Measurements from ENCODE around the gene CAMTA1. TPM values are rescaled to one million over a fixed set of nuclear protein-coding genes. Genes with fewer than 3 reads are reported as not detected.
"Not testable (repeated sequence)": the region's sequence is repeated elsewhere in the genome, so short reads cannot be mapped to it uniquely, and the experiment has no call there.

Gene CAMTA1
- polyA plus RNA-seq, 1 of the 3 experiments (the other 2 are of a cell fraction) = 63.1 TPM

GRCh38 chr1:6831366-6831765, 46.1 kb downstream of the CAMTA1 start (continued):
- TF ChIP-seq, protein P1, sequence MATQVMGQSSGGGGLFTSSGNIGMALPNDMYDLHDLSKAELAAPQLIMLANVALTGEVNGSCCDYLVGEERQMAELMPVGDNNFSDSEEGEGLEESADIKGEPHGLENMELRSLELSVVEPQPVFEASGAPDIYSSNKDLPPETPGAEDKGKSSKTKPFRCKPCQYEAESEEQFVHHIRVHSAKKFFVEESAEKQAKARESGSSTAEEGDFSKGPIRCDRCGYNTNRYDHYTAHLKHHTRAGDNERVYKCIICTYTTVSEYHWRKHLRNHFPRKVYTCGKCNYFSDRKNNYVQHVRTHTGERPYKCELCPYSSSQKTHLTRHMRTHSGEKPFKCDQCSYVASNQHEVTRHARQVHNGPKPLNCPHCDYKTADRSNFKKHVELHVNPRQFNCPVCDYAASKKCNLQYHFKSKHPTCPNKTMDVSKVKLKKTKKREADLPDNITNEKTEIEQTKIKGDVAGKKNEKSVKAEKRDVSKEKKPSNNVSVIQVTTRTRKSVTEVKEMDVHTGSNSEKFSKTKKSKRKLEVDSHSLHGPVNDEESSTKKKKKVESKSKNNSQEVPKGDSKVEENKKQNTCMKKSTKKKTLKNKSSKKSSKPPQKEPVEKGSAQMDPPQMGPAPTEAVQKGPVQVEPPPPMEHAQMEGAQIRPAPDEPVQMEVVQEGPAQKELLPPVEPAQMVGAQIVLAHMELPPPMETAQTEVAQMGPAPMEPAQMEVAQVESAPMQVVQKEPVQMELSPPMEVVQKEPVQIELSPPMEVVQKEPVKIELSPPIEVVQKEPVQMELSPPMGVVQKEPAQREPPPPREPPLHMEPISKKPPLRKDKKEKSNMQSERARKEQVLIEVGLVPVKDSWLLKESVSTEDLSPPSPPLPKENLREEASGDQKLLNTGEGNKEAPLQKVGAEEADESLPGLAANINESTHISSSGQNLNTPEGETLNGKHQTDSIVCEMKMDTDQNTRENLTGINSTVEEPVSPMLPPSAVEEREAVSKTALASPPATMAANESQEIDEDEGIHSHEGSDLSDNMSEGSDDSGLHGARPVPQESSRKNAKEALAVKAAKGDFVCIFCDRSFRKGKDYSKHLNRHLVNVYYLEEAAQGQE (IDR thresholded peaks at IDR 0.05; ENCODE audit: low read depth, low read length) = no peak
- TF ChIP-seq FOXJ3 (CRISPR knock-in tag; IDR thresholded peaks at IDR 0.05) (no peak), SIN3A (IDR thresholded peaks at IDR 0.05; ENCODE audit: borderline replicate concordance, low read depth, low read length) (no peak), POLR2AphosphoS5 (IDR thresholded peaks at IDR 0.05; ENCODE audit: low read depth, low read length) (no peak)

GRCh38 chr1:6832006-6832405, 46.8 kb downstream of the CAMTA1 start:
- H3K36me3 ChIP-seq (replicated peaks in 1 of 2; ENCODE audit: control insufficient read depth in 1 of 2, insufficient read depth in 2 of 2, low read length in 1 of 2); H3K4me3 ChIP-seq (ENCODE audit: low read depth in 2 of 2, low read length in 1 of 2); H3K9ac ChIP-seq; H2AFZ ChIP-seq (ENCODE audit: low read depth); H3K9me3 ChIP-seq; H3K4me1 ChIP-seq (ENCODE audit: control insufficient read depth in 1 of 2, insufficient read depth in 2 of 2, low read depth in 1 of 2, low read length in 1 of 2); H3K27me3 ChIP-seq (ENCODE audit: insufficient read depth); H4K20me1 ChIP-seq (ENCODE audit: insufficient read depth); H3F3A ChIP-seq (replicated peaks; ENCODE audit: insufficient read depth); DNase-seq; CTCF ChIA-PET; H3K27ac ChIP-seq (ENCODE audit: low read depth in 2 of 2, low read length in 1 of 2); POLR2A ChIA-PET; H3K9me2 ChIP-seq; H3K4me2 ChIP-seq: not testable (repeated sequence)
- WGBS (ENCODE audit: low lambda C conversion rate) = 100% methylated on average over 2 of the region's 2 CpGs
- H3K79me2 ChIP-seq (ENCODE audit: insufficient read depth) = peaks cover 44% of the 10 kb centered on the region; the same call in 1 of the 2 replicates

DNA sequence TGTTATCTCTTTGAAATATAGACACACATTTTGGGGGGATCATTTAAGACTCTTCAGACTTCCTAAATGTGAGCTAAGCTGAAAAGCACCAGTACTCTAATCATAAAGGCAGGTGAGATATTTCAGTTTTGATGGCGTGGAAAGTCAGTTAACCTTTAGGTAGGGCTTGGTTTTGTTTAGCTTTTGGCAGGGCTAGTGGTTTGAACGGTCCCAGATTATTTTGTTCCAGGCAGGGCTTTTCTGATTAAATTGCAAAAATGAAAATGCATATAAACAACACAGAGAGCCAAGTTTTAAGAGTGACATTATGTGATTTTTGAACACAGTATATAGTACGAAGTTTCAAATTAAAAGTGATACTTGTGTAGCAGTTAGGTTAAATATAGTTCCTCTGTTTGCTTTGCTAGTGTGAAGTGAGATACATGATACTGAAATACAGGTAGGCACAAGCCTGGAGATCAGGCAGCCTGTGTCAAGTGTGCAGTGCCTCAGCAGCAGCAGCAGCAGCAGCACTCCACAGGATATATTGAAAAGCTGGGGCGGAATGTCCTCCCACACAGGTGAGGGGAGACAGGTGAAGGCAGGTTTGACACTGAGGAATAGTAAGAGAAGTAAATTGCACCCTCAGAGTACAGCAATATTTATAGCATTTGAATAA, 47.4 kb downstream of the CAMTA1 start:
- no peak for DNase-seq
- Histone ChIP-seq H3K36me3 (replicated peaks in 1 of 2; ENCODE audit: control insufficient read depth in 1 of 2, insufficient read depth in 2 of 2, low read length in 1 of 2) (peaks cover 0 to 6% of the 10 kb centered on the region in 2 experiments), H3K9me2 (no peaks in the 10 kb centered on the region), H3F3A (replicated peaks; ENCODE audit: insufficient read depth) (no peaks in the 10 kb centered on the region), H3K4me3 (ENCODE audit: low read depth in 2 of 2, low read length in 1 of 2) (no peak overlapping the region), H3K79me2 (ENCODE audit: insufficient read depth) (peaks cover 45% of the 10 kb centered on the region), H4K20me1 (ENCODE audit: insufficient read depth) (no peaks in the 10 kb centered on the region; the same call in 1 of the 2 replicates), H3K4me2 (no peak overlapping the region), H3K9ac (no peak overlapping the region), H3K4me1 (ENCODE audit: control insufficient read depth in 1 of 2, insufficient read depth in 2 of 2, low read depth in 1 of 2, low read length in 1 of 2) (peaks cover 3 to 4% of the 10 kb centered on the region in 2 experiments; a peak in 1 of 4 replicates), H3K27me3 (ENCODE audit: insufficient read depth) (no peaks in the 10 kb centered on the region), H3K9me3 (no peaks in the 10 kb centered on the region), H2AFZ (ENCODE audit: low read depth) (no peak overlapping the region), H3K27ac (ENCODE audit: low read depth in 2 of 2, low read length in 1 of 2) (no peak overlapping the region)
- WGBS (ENCODE audit: low lambda C conversion rate) = 87% methylated on average over 4 of the region's 4 CpGs
- ChIA-PET POLR2A (interaction anchor here (0.6 kb wide), 1 partner anchor 87 kb away, joined by 3 read pairs; no protein-coding TSS in a partner anchor), CTCF (no interaction called here)
- TF ChIP-seq, protein P2, sequence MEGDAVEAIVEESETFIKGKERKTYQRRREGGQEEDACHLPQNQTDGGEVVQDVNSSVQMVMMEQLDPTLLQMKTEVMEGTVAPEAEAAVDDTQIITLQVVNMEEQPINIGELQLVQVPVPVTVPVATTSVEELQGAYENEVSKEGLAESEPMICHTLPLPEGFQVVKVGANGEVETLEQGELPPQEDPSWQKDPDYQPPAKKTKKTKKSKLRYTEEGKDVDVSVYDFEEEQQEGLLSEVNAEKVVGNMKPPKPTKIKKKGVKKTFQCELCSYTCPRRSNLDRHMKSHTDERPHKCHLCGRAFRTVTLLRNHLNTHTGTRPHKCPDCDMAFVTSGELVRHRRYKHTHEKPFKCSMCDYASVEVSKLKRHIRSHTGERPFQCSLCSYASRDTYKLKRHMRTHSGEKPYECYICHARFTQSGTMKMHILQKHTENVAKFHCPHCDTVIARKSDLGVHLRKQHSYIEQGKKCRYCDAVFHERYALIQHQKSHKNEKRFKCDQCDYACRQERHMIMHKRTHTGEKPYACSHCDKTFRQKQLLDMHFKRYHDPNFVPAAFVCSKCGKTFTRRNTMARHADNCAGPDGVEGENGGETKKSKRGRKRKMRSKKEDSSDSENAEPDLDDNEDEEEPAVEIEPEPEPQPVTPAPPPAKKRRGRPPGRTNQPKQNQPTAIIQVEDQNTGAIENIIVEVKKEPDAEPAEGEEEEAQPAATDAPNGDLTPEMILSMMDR (IDR thresholded peaks at IDR 0.05) = no peak
- TF ChIP-seq EP300 (IDR thresholded peaks at IDR 0.05; ENCODE audit: borderline replicate concordance in 1 of 2, low read depth in 1 of 2, low read length in 1 of 2) (no peak), FOSL2 (IDR thresholded peaks at IDR 0.05; ENCODE audit: borderline replicate concordance, low read depth) (no peak), TCF12 (IDR thresholded peaks at IDR 0.05) (no peak), NFIC (IDR thresholded peaks at IDR 0.05; ENCODE audit: borderline replicate concordance) (no peak), SIN3A (IDR thresholded peaks at IDR 0.05; ENCODE audit: borderline replicate concordance, low read depth, low read length) (no peak), MXI1 (IDR thresholded peaks at IDR 0.05; ENCODE audit: low read depth, low read length) (no peak), JUND (IDR thresholded peaks at IDR 0.05) (no peak), FOXM1 (IDR thresholded peaks at IDR 0.05; ENCODE audit: low read depth) (no peak), CHD2 (IDR thresholded peaks at IDR 0.05; ENCODE audit: low read length, partially characterized antibody) (no peak), FOXJ3 (CRISPR knock-in tag; IDR thresholded peaks at IDR 0.05) (no peak), NRF1 (IDR thresholded peaks at IDR 0.05; ENCODE audit: low read depth, low read length) (no peak)
- TF ChIP-seq, protein P3, sequence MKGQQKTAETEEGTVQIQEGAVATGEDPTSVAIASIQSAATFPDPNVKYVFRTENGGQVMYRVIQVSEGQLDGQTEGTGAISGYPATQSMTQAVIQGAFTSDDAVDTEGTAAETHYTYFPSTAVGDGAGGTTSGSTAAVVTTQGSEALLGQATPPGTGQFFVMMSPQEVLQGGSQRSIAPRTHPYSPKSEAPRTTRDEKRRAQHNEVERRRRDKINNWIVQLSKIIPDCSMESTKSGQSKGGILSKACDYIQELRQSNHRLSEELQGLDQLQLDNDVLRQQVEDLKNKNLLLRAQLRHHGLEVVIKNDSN (IDR thresholded peaks at IDR 0.05; ENCODE audit: borderline replicate concordance, low read depth) = no peak
- TF ChIP-seq, protein P1 (IDR thresholded peaks at IDR 0.05; ENCODE audit: low read depth, low read length) = no peak
